ENCODE measurements around the gene KIF1A.
"Not testable (repeated sequence)": the region's sequence is repeated elsewhere in the genome, so short reads cannot be mapped to it uniquely, and the experiment has no call there.

GRCh38 chr2:240691631-240692420, 128.2 kb downstream of the KIF1A start, which contains the start of gene AQP12A:
- TF ChIP-seq, protein P1, sequence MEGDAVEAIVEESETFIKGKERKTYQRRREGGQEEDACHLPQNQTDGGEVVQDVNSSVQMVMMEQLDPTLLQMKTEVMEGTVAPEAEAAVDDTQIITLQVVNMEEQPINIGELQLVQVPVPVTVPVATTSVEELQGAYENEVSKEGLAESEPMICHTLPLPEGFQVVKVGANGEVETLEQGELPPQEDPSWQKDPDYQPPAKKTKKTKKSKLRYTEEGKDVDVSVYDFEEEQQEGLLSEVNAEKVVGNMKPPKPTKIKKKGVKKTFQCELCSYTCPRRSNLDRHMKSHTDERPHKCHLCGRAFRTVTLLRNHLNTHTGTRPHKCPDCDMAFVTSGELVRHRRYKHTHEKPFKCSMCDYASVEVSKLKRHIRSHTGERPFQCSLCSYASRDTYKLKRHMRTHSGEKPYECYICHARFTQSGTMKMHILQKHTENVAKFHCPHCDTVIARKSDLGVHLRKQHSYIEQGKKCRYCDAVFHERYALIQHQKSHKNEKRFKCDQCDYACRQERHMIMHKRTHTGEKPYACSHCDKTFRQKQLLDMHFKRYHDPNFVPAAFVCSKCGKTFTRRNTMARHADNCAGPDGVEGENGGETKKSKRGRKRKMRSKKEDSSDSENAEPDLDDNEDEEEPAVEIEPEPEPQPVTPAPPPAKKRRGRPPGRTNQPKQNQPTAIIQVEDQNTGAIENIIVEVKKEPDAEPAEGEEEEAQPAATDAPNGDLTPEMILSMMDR (IDR thresholded peaks at IDR 0.05; ENCODE audit: insufficient read depth, low read length) = not testable (repeated sequence)
- not testable (repeated sequence) for TF ChIP-seq REST (IDR thresholded peaks at IDR 0.05; ENCODE audit: insufficient replicate concordance, low read depth)

Measured in HL-60 (cell line).